ENCODE results near the gene GAL. TPM values are rescaled to one million over a fixed set of nuclear protein-coding genes. Genes with fewer than 3 reads are reported as not detected.

The GAL gene
- total and polyA plus RNA-seq, 2 experiments from 2014 or later = 0.83 to 5.9 TPM

- no peak for DNase-seq (ENCODE audit: low read depth in 1 of 2, low spot score in 1 of 2)
- Histone ChIP-seq H3K36me3 (no peaks in the 10 kb centered on the region), H3K9me3 (ENCODE audit: low read depth) (no peaks in the 10 kb centered on the region), H3K27me3 (no peaks in the 10 kb centered on the region), H3K4me1 (ENCODE audit: low read depth) (no peaks in the 10 kb centered on the region), H3K27ac (no peak overlapping the region), H3K4me3 (no peak overlapping the region)
- TF ChIP-seq CTCF (IDR thresholded peaks at IDR 0.05; ENCODE audit: low read depth, low read length) = no peak
Observed at GRCh38 chr11:68665436-68665835, 18.9 kb upstream of the GAL start.

- Histone ChIP-seq H3K4me3 (no peak overlapping the region), H3K9me3 (ENCODE audit: low read depth) (no peaks in the 10 kb centered on the region), H3K4me1 (ENCODE audit: low read depth) (no peaks in the 10 kb centered on the region), H3K36me3 (no peaks in the 10 kb centered on the region), H3K27ac (no peak overlapping the region), H3K27me3 (no peaks in the 10 kb centered on the region)
- TF ChIP-seq CTCF (IDR thresholded peaks at IDR 0.05; ENCODE audit: low read depth, low read length) = no peak
- no peak for DNase-seq (ENCODE audit: low read depth in 1 of 2, low spot score in 1 of 2)
Observed at GRCh38 chr11:68666849-68667248, 17.5 kb upstream of the GAL start.

- no peaks in the 10 kb centered on the region for H3K36me3 ChIP-seq
- no peak for DNase-seq (ENCODE audit: low read depth in 1 of 2, low spot score in 1 of 2)
- no peaks in the 10 kb centered on the region for H3K27me3 ChIP-seq
- no peak for TF ChIP-seq CTCF (IDR thresholded peaks at IDR 0.05; ENCODE audit: low read depth, low read length)
- no peaks in the 10 kb centered on the region for H3K4me1 ChIP-seq (ENCODE audit: low read depth)
- H3K9me3 ChIP-seq (ENCODE audit: low read depth) = no peaks in the 10 kb centered on the region
- no peak overlapping the region for H3K4me3 ChIP-seq
- H3K27ac ChIP-seq = no peak overlapping the region
Observed at GRCh38 chr11:68667511-68668500, 16.5 kb upstream of the GAL start.

GRCh38 chr11:68669301-68670090 is 14.8 kb upstream of the GAL start:
- H3K9me3 ChIP-seq (ENCODE audit: low read depth) = no peaks in the 10 kb centered on the region
- no peak overlapping the region for H3K4me3 ChIP-seq
- H3K27me3 ChIP-seq = no peaks in the 10 kb centered on the region
- TF ChIP-seq CTCF (IDR thresholded peaks at IDR 0.05; ENCODE audit: low read depth, low read length) = no peak
- no peak for DNase-seq (ENCODE audit: low read depth in 1 of 2, low spot score in 1 of 2)
- H3K36me3 ChIP-seq = no peaks in the 10 kb centered on the region
- no peak overlapping the region for H3K27ac ChIP-seq
- no peaks in the 10 kb centered on the region for H3K4me1 ChIP-seq (ENCODE audit: low read depth)

- no peak for DNase-seq (ENCODE audit: low read depth in 1 of 2, low spot score in 1 of 2)
- Histone ChIP-seq H3K4me3 (no peak overlapping the region), H3K36me3 (no peaks in the 10 kb centered on the region), H3K9me3 (ENCODE audit: low read depth) (no peaks in the 10 kb centered on the region), H3K4me1 (ENCODE audit: low read depth) (no peaks in the 10 kb centered on the region), H3K27me3 (no peaks in the 10 kb centered on the region), H3K27ac (no peak overlapping the region)
- no peak for TF ChIP-seq CTCF (IDR thresholded peaks at IDR 0.05; ENCODE audit: low read depth, low read length)
Observed at GRCh38 chr11:68670208-68670992, 13.9 kb upstream of the GAL start.
